MV-4-11 (cell line): ENCODE data around the gene ARHGAP10.
A peak's percentile ranks its signal among the peaks of the same experiment; 100 is the strongest.

Source experiments
- DNase-seq: peaks from one replicate; lab custom pipeline; 2025; lab: John Stamatoyannopoulos, UW

The ARHGAP10 gene

GRCh38 chr4:148041606-148042329 is 309.9 kb downstream of the ARHGAP10 start:
- DNase-seq: no peak

GRCh38 chr4:148044089-148044911 is 312.4 kb downstream of the ARHGAP10 start:
- DNase-seq: no peak

GRCh38 chr4:148044912-148045352 is 313.0 kb downstream of the ARHGAP10 start:
- peak; percentile 76 for DNase-seq

GRCh38 chr4:148048598-148048997 is 316.7 kb downstream of the ARHGAP10 start:
- DNase-seq: no peak

- DNase-seq: no peak
Observed at GRCh38 chr4:148051403-148051802, 319.5 kb downstream of the ARHGAP10 start.

GRCh38 chr4:148052448-148052847 is 320.6 kb downstream of the ARHGAP10 start:
- DNase-seq: no peak

- no peak for DNase-seq
Observed at GRCh38 chr4:148053298-148054003, 321.6 kb downstream of the ARHGAP10 start.

GRCh38 chr4:148054275-148054674 is 322.4 kb downstream of the ARHGAP10 start:
- DNase-seq: peak; percentile 40

GRCh38 chr4:148055844-148056243 is 324.0 kb downstream of the ARHGAP10 start:
- DNase-seq: no peak

GRCh38 chr4:148056879-148057278 is 325.0 kb downstream of the ARHGAP10 start:
- DNase-seq: peak; percentile 99

- DNase-seq: no peak
Observed at GRCh38 chr4:148057516-148057915, 325.6 kb downstream of the ARHGAP10 start.

- DNase-seq: no peak
Observed at GRCh38 chr4:148057984-148058859, 326.3 kb downstream of the ARHGAP10 start.

GRCh38 chr4:148059617-148060180 is 327.8 kb downstream of the ARHGAP10 start:
- DNase-seq: peak; percentile 33

- no peak for DNase-seq
Observed at GRCh38 chr4:148060264-148061140, 328.6 kb downstream of the ARHGAP10 start.

- DNase-seq: no peak
Observed at GRCh38 chr4:148061141-148061481, 329.2 kb downstream of the ARHGAP10 start.

GRCh38 chr4:148061795-148062194 is 329.9 kb downstream of the ARHGAP10 start:
- no peak for DNase-seq

- no peak for DNase-seq
Observed at GRCh38 chr4:148062301-148062950, 330.5 kb downstream of the ARHGAP10 start.

GRCh38 chr4:148064451-148064850 is 332.6 kb downstream of the ARHGAP10 start:
- no peak for DNase-seq

GRCh38 chr4:148065075-148065474 is 333.2 kb downstream of the ARHGAP10 start:
- DNase-seq: no peak
